ENCODE measurements around the gene PI4KB. TPM values are rescaled to one million over a fixed set of nuclear protein-coding genes. Genes with fewer than 3 reads are reported as not detected.

PI4KB gene
- total RNA-seq, 4 donors from 2014 or later: 15.9 to 155 (median 44.1) TPM

- no peak for DNase-seq
- no peaks in the 10 kb centered on the region for H3K36me3 ChIP-seq
- no peaks in the 10 kb centered on the region for H3K27me3 ChIP-seq
- H3K4me1 ChIP-seq: no peaks in the 10 kb centered on the region
- no peak overlapping the region for H3K4me3 ChIP-seq
- TF ChIP-seq POLR2A (IDR thresholded peaks at IDR 0.05) (no peak), CTCF (IDR thresholded peaks at IDR 0.05) (no peak)
- no peak overlapping the region for H3K27ac ChIP-seq
- no peaks in the 10 kb centered on the region for H3K9me3 ChIP-seq
- intact Hi-C loops (cut with DNase I; ENCODE audit: low total_unique reads): no loop called here
Measured at GRCh38 chr1:151246786-151247185, 80.4 kb downstream of the PI4KB start.

- H3K27ac ChIP-seq: no peak overlapping the region
- no peaks in the 10 kb centered on the region for H3K4me1 ChIP-seq
- no peaks in the 10 kb centered on the region for H3K9me3 ChIP-seq
- H3K36me3 ChIP-seq: no peaks in the 10 kb centered on the region
- TF ChIP-seq CTCF (IDR thresholded peaks at IDR 0.05) (no peak), POLR2A (IDR thresholded peaks at IDR 0.05) (no peak)
- intact Hi-C loops (cut with DNase I; ENCODE audit: low total_unique reads): no loop called here
- H3K4me3 ChIP-seq: no peak overlapping the region
- H3K27me3 ChIP-seq: no peaks in the 10 kb centered on the region
- no peak for DNase-seq
Measured at GRCh38 chr1:151243683-151244216, 83.5 kb downstream of the PI4KB start.

GRCh38 chr1:151242442-151242841, 84.8 kb downstream of the PI4KB start:
- Histone ChIP-seq H3K9me3 (no peaks in the 10 kb centered on the region), H3K4me1 (no peaks in the 10 kb centered on the region), H3K27ac (no peak overlapping the region), H3K4me3 (no peak overlapping the region), H3K36me3 (no peaks in the 10 kb centered on the region), H3K27me3 (no peaks in the 10 kb centered on the region)
- no peak for DNase-seq
- intact Hi-C loops (cut with DNase I; ENCODE audit: low total_unique reads): no loop called here
- no peak for TF ChIP-seq CTCF (IDR thresholded peaks at IDR 0.05)
- no peak for TF ChIP-seq POLR2A (IDR thresholded peaks at IDR 0.05)

Small RNA genes within 50 kb of the gene (small RNA-seq; reads per million reads assigned to genes)
- gene RN7SL444P: not detected

Other genes with a start within 250 kb of the PI4KB start
- 10 to 100 TPM in 2 of 4 donors, 1 to 10 TPM in 1, under 1 TPM in 1; 0.88 to 31.3 (median 10.4) TPM for gene SEMA6C, start 180.8 kb downstream of the PI4KB start, total RNA-seq
- gene TNFAIP8L2, start 170.8 kb downstream of the PI4KB start, total RNA-seq: 10 to 100 TPM in 1 of 4 donors, 1 to 10 TPM in 3; 1.0 to 27.1 (median 3.1) TPM
- 10 to 100 TPM in 2 of 4 donors, 1 to 10 TPM in 2; 6.4 to 32.9 (median 11.1) TPM for gene LYSMD1, start 161.5 kb downstream of the PI4KB start, total RNA-seq
- gene SCNM1, start 161.3 kb downstream of the PI4KB start, total RNA-seq: 100 to 1,000 TPM in 1 of 4 donors, 10 to 100 TPM in 2, 1 to 10 TPM in 1; 3.2 to 186 (median 21.3) TPM
- under 1 TPM in 1 of 4 donors, not detected in 3; 0.26 TPM for gene TMOD4, start 151.4 kb downstream of the PI4KB start, total RNA-seq
- 10 to 100 TPM; 22.3 to 53.5 (median 32.7) TPM for gene VPS72, start 137.2 kb downstream of the PI4KB start, total RNA-seq
- 100 to 1,000 TPM in 2 of 4 donors, 10 to 100 TPM in 2; 66.8 to 240 (median 92.6) TPM for gene PIP5K1A, start 128.9 kb downstream of the PI4KB start, total RNA-seq
- 100 to 1,000 TPM in 1 of 4 donors, 10 to 100 TPM in 3; 73.5 to 114 (median 89.1) TPM for gene PSMD4, start 72.7 kb downstream of the PI4KB start, total RNA-seq
- 10 to 100 TPM in 2 of 4 donors, 1 to 10 TPM in 2; 6.4 to 31.9 (median 10.9) TPM for gene ZNF687, start 45.1 kb downstream of the PI4KB start, total RNA-seq
- gene RFX5, start 19.8 kb upstream of the PI4KB start, total RNA-seq: 10 to 100 TPM; 22.9 to 66.4 (median 34.1) TPM
- 100 to 1,000 TPM in 1 of 4 donors, 10 to 100 TPM in 3; 38.2 to 108 (median 61.6) TPM for gene SELENBP1, start 45.3 kb upstream of the PI4KB start, total RNA-seq
- 100 to 1,000 TPM; 192 to 336 (median 244) TPM for gene PSMB4, start 72.2 kb upstream of the PI4KB start, total RNA-seq
- 100 to 1,000 TPM in 1 of 4 donors, 10 to 100 TPM in 3; 34.3 to 191 (median 62.8) TPM for gene POGZ, start 132.1 kb upstream of the PI4KB start, total RNA-seq
- 1 to 10 TPM in 2 of 4 donors, under 1 TPM in 2; under 0.01 to 7.3 (median 0.85) TPM for gene CGN, start 184.0 kb upstream of the PI4KB start, total RNA-seq
- gene TUFT1, start 212.9 kb upstream of the PI4KB start, total RNA-seq: 1 to 10 TPM in 3 of 4 donors, under 1 TPM in 1; 0.29 to 7.3 (median 5.0) TPM